Mesendoderm (in vitro differentiated cells): ENCODE measurements around the gene SKA3.
A peak's percentile ranks its signal among the peaks of the same experiment; 100 is the strongest.
"Not testable (repeated sequence)": the region's sequence is repeated elsewhere in the genome, so short reads cannot be mapped to it uniquely, and the experiment has no call there.

Experiments
- DNase-seq: peaks from one replicate; pipeline ENCODE4 v3.0.0; 2013
- H2AK5ac ChIP-seq: 2 replicates; pipeline ENCODE4 v1.6.1; 2013; ENCODE audit warnings: low read length, inconsistent platforms
- H2BK120ac ChIP-seq: 2 replicates; pipeline ENCODE4 v1.6.1; 2013; ENCODE audit warnings: low read depth, mild to moderate bottlenecking, low read length, moderate library complexity, mixed read lengths
- H2BK15ac ChIP-seq: replicated peaks from 2 replicates; pipeline ENCODE4 v1.6.1; 2013; ENCODE audit warnings: low read depth, mild to moderate bottlenecking, moderate library complexity
- H2BK5ac ChIP-seq: 2 replicates; pipeline ENCODE4 v1.6.1; 2013; ENCODE audit warnings: low read length, inconsistent platforms
- H3K18ac ChIP-seq: 2 replicates; pipeline ENCODE4 v1.6.1; 2013; ENCODE audit warnings: mild to moderate bottlenecking, low read length, mixed read lengths
- H3K23ac ChIP-seq: one replicate; pipeline ENCODE4 v1.6.1; 2013; ENCODE audit warnings: low read length
- H3K27ac ChIP-seq: 2 replicates; pipeline ENCODE4 v1.5.1; 2013; ENCODE audit warnings: low read depth, mild to moderate bottlenecking, inconsistent platforms, low read length, moderate library complexity
- H3K27me3 ChIP-seq: 2 replicates; pipeline ENCODE4 v1.6.1; 2013; ENCODE audit warnings: low read length, control low read depth, mild to moderate bottlenecking, inconsistent platforms; ENCODE audit not compliant: insufficient read depth, poor library complexity
- H3K36me3 ChIP-seq: 2 replicates; pipeline ENCODE4 v1.6.1; 2013; ENCODE audit warnings: low read length, inconsistent platforms; ENCODE audit not compliant: control insufficient read depth, insufficient read depth
- H3K4ac ChIP-seq: one replicate; pipeline ENCODE4 v1.6.1; 2013; ENCODE audit warnings: low read depth, mild to moderate bottlenecking, low read length, moderate library complexity
- H3K4me1 ChIP-seq: 2 replicates; pipeline ENCODE4 v1.6.1; 2013; ENCODE audit warnings: low read depth, low read length, inconsistent platforms; ENCODE audit not compliant: control insufficient read depth
- H3K4me2 ChIP-seq: 2 replicates; pipeline ENCODE4 v1.6.1; 2013; ENCODE audit warnings: low read length
- H3K4me3 ChIP-seq: 2 replicates; pipeline ENCODE4 v1.5.1; 2013; ENCODE audit warnings: mild to moderate bottlenecking, low read length
- H3K56ac ChIP-seq: one replicate; pipeline ENCODE4 v1.6.1; 2013; ENCODE audit warnings: low read length
- H3K79me1 ChIP-seq: 2 replicates; pipeline ENCODE4 v1.6.1; 2013; ENCODE audit warnings: low read length, inconsistent platforms
- H3K79me2 ChIP-seq: 2 replicates; pipeline ENCODE4 v1.6.1; 2013; ENCODE audit warnings: mild to moderate bottlenecking, low read length; ENCODE audit not compliant: control insufficient read depth, insufficient read depth
- H3K9ac ChIP-seq: 2 replicates; pipeline ENCODE4 v1.6.1; 2013; ENCODE audit warnings: low read length, inconsistent platforms
- H4K5ac ChIP-seq: one replicate; pipeline ENCODE4 v1.6.1; 2013; ENCODE audit warnings: low read length
- H4K8ac ChIP-seq: one replicate; pipeline ENCODE4 v1.6.1; 2013; ENCODE audit warnings: low read depth, mild to moderate bottlenecking, control low read depth, low read length, moderate library complexity
- WGBS: extraction: QIAGEN DNeasy Blood & Tissue Kit; methylation state at CpG from one replicate; pipeline ENCODE4 v1.1.7; 2013; ENCODE audit warnings: low lambda C conversion rate, missing lambda C conversion rate; ENCODE audit not compliant: insufficient coverage; ENCODE audit errors: extremely low coverage; 5-methylcytosine and 5-hydroxymethylcytosine counted together

Gene SKA3

DNA sequence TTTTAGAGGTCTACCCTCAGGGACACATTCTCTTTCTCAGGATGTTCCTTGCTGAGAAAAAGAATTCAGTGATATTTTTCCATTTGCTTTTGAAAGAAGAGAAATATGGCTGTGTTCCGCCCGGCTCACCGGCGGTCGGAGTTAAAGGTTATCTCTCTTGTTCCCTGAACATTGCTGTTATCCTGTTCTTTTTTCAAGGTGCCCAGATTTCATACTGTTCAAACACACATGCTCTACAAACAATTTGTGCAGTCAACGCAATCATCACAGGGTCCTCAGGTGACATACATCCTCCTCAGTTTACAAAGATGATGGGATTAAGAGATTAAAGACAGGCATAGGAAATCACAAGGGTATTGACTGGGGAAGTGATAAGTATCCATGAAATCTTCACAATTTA lies 40.5 kb downstream of the SKA3 start:
- H2BK15ac ChIP-seq: not testable (repeated sequence)

GRCh38 chr13:21134475-21134874 lies 41.9 kb downstream of the SKA3 start:
- WGBS: no CpG with 5 or more reads among the region's 5 CpGs
- no peak overlapping the region for H2BK120ac ChIP-seq

More for the DNA sequence above, 40.5 kb downstream of the SKA3 start:
- not testable (repeated sequence) for H3K18ac ChIP-seq, H3K79me1 ChIP-seq, H2BK5ac ChIP-seq, H2BK120ac ChIP-seq, DNase-seq, H3K56ac ChIP-seq, H3K27me3 ChIP-seq, H3K23ac ChIP-seq, H4K5ac ChIP-seq, H3K4ac ChIP-seq, H3K79me2 ChIP-seq, H3K4me3 ChIP-seq, H3K27ac ChIP-seq, H3K4me1 ChIP-seq, H3K36me3 ChIP-seq, H3K4me2 ChIP-seq, H4K8ac ChIP-seq, H3K9ac ChIP-seq, H2AK5ac ChIP-seq
- WGBS: no CpG with 5 or more reads among the region's 6 CpGs

GRCh38 chr13:21133077-21133476 lies 43.3 kb downstream of the SKA3 start:
- no peak overlapping the region for H3K27ac ChIP-seq
- no peaks in the 10 kb centered on the region for H3K4me1 ChIP-seq
- no peak overlapping the region for H2BK5ac ChIP-seq
- no peaks in the 10 kb centered on the region for H3K27me3 ChIP-seq
- H3K18ac ChIP-seq: no peak overlapping the region
- WGBS: no CpG with 5 or more reads among the region's 3 CpGs
- H3K9ac ChIP-seq: no peak overlapping the region
- H2AK5ac ChIP-seq: no peak overlapping the region
- DNase-seq: no peak
- H3K23ac ChIP-seq: no peak overlapping the region
- H3K79me1 ChIP-seq: no peaks in the 10 kb centered on the region
- H2BK15ac ChIP-seq: no peak overlapping the region
- H3K36me3 ChIP-seq: no peaks in the 10 kb centered on the region
- H3K4me3 ChIP-seq: no peak overlapping the region
- H3K56ac ChIP-seq: no peak overlapping the region
- H3K4ac ChIP-seq: no peak overlapping the region
- H4K8ac ChIP-seq: no peak overlapping the region
- no peak overlapping the region for H3K4me2 ChIP-seq
- no peak overlapping the region for H4K5ac ChIP-seq
- no peak overlapping the region for H2BK120ac ChIP-seq
- H3K79me2 ChIP-seq: no peaks in the 10 kb centered on the region

More at GRCh38 chr13:21134475-21134874, 41.9 kb downstream of the SKA3 start:
- no peak overlapping the region for H4K5ac ChIP-seq
- H2AK5ac ChIP-seq: no peak overlapping the region
- H3K79me1 ChIP-seq: no peaks in the 10 kb centered on the region
- DNase-seq: no peak
- no peaks in the 10 kb centered on the region for H3K36me3 ChIP-seq
- H3K27ac ChIP-seq: no peak overlapping the region
- H3K23ac ChIP-seq: no peak overlapping the region
- no peak overlapping the region for H3K4ac ChIP-seq
- H3K27me3 ChIP-seq: no peaks in the 10 kb centered on the region
- no peaks in the 10 kb centered on the region for H3K4me1 ChIP-seq
- no peak overlapping the region for H3K4me2 ChIP-seq
- H3K18ac ChIP-seq: no peak overlapping the region
- no peak overlapping the region for H3K9ac ChIP-seq
- H3K4me3 ChIP-seq: no peak overlapping the region
- H2BK15ac ChIP-seq: no peak overlapping the region
- no peak overlapping the region for H2BK5ac ChIP-seq
- no peaks in the 10 kb centered on the region for H3K79me2 ChIP-seq
- H3K56ac ChIP-seq: no peak overlapping the region
- no peak overlapping the region for H4K8ac ChIP-seq

DNA sequence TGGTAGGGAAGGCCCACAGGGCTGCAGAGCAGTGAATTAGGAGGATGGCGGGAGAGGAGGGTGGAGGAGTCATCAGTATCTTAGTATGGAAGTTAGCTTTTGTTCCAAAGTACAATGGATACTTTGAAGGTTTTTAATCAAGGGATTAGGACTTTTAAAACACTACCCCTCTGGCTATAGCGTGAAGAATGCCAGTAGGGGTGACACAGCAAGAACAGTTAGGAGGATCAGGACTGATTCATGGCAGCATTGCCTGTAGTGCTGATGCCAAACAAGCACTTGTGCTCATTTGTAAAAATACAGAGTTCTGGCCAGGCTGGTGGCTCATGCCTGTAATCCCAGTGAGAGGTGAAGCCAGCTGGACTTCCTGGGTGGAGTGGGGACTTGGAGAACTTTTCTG lies 46.2 kb downstream of the SKA3 start:
- H3K4me3 ChIP-seq: no peak overlapping the region
- H2BK15ac ChIP-seq: no peak overlapping the region
- no peaks in the 10 kb centered on the region for H3K27me3 ChIP-seq
- H3K56ac ChIP-seq: no peak overlapping the region
- WGBS: no CpG with 5 or more reads among the region's 2 CpGs
- H3K9ac ChIP-seq: no peak overlapping the region
- H3K79me1 ChIP-seq: no peaks in the 10 kb centered on the region
- H3K4me1 ChIP-seq: no peaks in the 10 kb centered on the region
- H2AK5ac ChIP-seq: no peak overlapping the region
- peak; percentile 66 for DNase-seq
- no peak overlapping the region for H3K23ac ChIP-seq
- no peak overlapping the region for H3K4me2 ChIP-seq
- H4K8ac ChIP-seq: no peak overlapping the region
- no peak overlapping the region for H3K4ac ChIP-seq
- H2BK120ac ChIP-seq: no peak overlapping the region
- H3K79me2 ChIP-seq: no peaks in the 10 kb centered on the region
- H3K27ac ChIP-seq: no peak overlapping the region
- no peak overlapping the region for H3K18ac ChIP-seq
- no peak overlapping the region for H2BK5ac ChIP-seq
- H4K5ac ChIP-seq: no peak overlapping the region
- no peaks in the 10 kb centered on the region for H3K36me3 ChIP-seq

DNA sequence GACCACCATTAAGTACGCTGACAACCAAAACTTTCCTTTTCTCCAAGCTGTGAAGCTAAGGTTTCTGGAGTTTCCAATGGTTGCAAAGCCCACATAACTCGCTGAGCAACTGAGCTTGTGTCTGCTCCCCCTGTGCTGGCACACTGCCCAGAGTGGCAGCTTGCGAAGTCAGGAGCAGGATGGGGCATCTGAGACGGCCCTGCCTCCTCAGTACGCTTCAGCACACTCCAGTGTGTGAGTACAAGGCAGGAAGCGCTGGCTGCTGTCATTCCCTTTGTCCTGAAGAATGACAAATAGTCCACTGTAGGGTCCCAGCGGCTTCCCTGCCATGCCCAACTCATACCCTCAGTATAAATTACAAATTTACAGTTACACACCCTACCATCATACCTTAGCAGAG lies 51.5 kb downstream of the SKA3 start:
- Histone ChIP-seq H2BK120ac (no peak overlapping the region), H3K9ac (no peak overlapping the region), H3K4me2 (no peak overlapping the region), H2BK5ac (no peak overlapping the region), H3K18ac (no peak overlapping the region), H3K4me3 (no peak overlapping the region), H3K36me3 (no peaks in the 10 kb centered on the region), H4K5ac (no peak overlapping the region), H3K79me2 (no peaks in the 10 kb centered on the region), H2AK5ac (no peak overlapping the region), H3K56ac (peak overlapping the region; percentile 18), H3K4ac (no peak overlapping the region), H3K79me1 (no peaks in the 10 kb centered on the region), H3K23ac (no peak overlapping the region), H3K4me1 (no peaks in the 10 kb centered on the region), H2BK15ac (no peak overlapping the region), H3K27ac (no peak overlapping the region), H4K8ac (no peak overlapping the region), H3K27me3 (no peaks in the 10 kb centered on the region)
- WGBS: no CpG with 5 or more reads among the region's 7 CpGs
- no peak for DNase-seq

- no CpG with 5 or more reads among the region's 8 CpGs for WGBS
- Histone ChIP-seq H4K5ac (no peak overlapping the region), H3K56ac (no peak overlapping the region), H3K9ac (no peak overlapping the region), H3K79me1 (no peaks in the 10 kb centered on the region), H3K27ac (no peak overlapping the region), H3K23ac (no peak overlapping the region), H3K79me2 (no peaks in the 10 kb centered on the region), H3K4ac (no peak overlapping the region), H4K8ac (no peak overlapping the region), H2BK120ac (no peak overlapping the region), H3K27me3 (no peaks in the 10 kb centered on the region), H2BK15ac (no peak overlapping the region), H3K36me3 (no peaks in the 10 kb centered on the region), H2BK5ac (no peak overlapping the region), H3K4me3 (no peak overlapping the region), H3K4me1 (no peaks in the 10 kb centered on the region), H3K18ac (no peak overlapping the region), H3K4me2 (no peak overlapping the region), H2AK5ac (no peak overlapping the region)
- no peak for DNase-seq
These were observed 52.4 kb downstream of the SKA3 start for GRCh38 chr13:21123956-21124355.
